Measurements from ENCODE around the gene CUL2.
A peak's percentile ranks its signal among the peaks of the same experiment; 100 is the strongest.

CUL2 gene

DNA sequence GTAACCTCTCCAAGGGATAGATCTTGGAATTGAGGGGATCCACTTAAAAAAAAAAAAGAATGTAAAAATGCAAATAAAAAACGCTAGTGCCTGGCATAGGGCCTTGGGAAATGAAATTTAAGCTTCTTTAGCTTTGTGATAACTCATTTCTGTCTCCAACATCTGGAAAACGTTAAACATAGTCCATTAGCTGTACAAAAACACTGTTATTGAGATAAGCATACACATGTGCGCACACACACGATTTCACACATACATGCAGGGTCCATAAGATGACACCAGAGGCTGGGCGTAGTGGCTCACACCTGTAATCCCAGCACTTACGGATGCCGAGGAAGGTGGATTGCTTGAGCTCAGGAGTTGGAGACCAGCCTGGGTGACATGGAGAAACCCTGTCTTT lies 13.7 kb upstream of the CUL2 start (continued):
- TF ChIP-seq ZSCAN5A (tag by site-specific recombination; IDR thresholded peaks at IDR 0.05) (no peak), ZNF514 (tag by site-specific recombination; IDR thresholded peaks at IDR 0.05) (no peak), ZNF621 (tag by site-specific recombination; IDR thresholded peaks at IDR 0.05) (no peak), PRDM10 (tag by site-specific recombination; IDR thresholded peaks at IDR 0.05) (no peak), SP2 (tag by site-specific recombination; IDR thresholded peaks at IDR 0.05) (no peak), ZNF114 (tag by site-specific recombination; IDR thresholded peaks at IDR 0.05) (no peak), ZNF174 (tag by site-specific recombination; IDR thresholded peaks at IDR 0.05) (no peak), SP3 (tag by site-specific recombination; IDR thresholded peaks at IDR 0.05) (no peak), ZNF132 (tag by site-specific recombination; IDR thresholded peaks at IDR 0.05; ENCODE audit: borderline replicate concordance) (no peak)

DNA sequence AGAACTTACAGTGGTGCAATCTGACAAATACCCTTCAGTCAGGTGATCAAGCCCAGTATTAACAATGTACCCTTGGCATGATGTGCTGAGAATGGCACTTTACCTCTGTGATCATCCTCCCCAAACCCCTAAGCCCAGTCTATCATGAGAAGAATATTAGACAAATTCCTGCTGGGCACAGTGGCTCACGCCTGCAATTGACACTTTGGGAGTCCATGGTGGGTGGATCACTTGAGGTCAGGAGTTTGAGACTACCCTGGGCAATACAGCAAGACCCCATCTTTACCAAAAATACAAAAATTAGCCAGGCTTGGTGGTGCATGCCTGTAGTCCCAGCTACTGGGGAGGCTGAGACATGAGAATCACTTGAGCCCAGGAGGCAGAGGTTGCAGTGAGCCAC lies 7.4 kb upstream of the CUL2 start:
- H3K9me3 ChIP-seq (ENCODE audit: control insufficient read depth, insufficient read depth, low read depth, low read length) = no peaks in the 10 kb centered on the region
- no peak overlapping the region for H3K27ac ChIP-seq (ENCODE audit: extremely low read depth, low read depth, low read length)
- no peaks in the 10 kb centered on the region for H3K36me3 ChIP-seq (ENCODE audit: control insufficient read depth in 2 of 2, insufficient read depth in 1 of 2, low read length in 2 of 2)
- TF ChIP-seq ZNF248 (tag by site-specific recombination; IDR thresholded peaks at IDR 0.05) (no peak), ZNF121 (tag by site-specific recombination; IDR thresholded peaks at IDR 0.05) (peak; percentile 53; the same call in 1 of the 2 replicates), ZNF629 (tag by site-specific recombination; IDR thresholded peaks at IDR 0.05) (no peak), ZNF114 (tag by site-specific recombination; IDR thresholded peaks at IDR 0.05) (no peak)
- H3K4me3 ChIP-seq (ENCODE audit: low read depth, low read length) = no peak overlapping the region
- ChIA-PET CTCF (interaction anchor here (1.1 kb wide), 1 partner anchor 11 kb away, joined by 3 read pairs; no protein-coding TSS in a partner anchor), POLR2A (no interaction called here)
- H3K4me1 ChIP-seq (ENCODE audit: control insufficient read depth, insufficient read depth, low read length) = no peaks in the 10 kb centered on the region

DNA sequence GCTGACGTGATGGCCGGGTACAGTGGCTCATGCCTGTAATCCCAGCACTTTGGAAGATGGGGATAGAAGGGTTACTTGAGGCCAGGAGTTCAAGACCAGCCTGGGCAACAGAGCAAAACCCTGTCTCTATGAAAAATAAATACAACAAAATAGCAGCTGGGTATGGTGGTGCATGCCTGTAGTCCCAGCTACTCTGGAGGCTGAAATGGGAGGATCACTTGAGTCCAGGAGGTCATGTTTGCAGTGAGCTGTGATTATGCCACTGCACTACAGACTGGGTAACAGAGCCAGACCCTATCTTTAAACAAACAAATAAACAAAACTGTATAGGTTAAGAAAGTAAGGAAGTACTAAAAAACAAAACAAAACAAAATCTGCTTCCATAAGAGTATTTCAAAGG lies 6.2 kb upstream of the CUL2 start:
- Histone ChIP-seq H3K9me3 (ENCODE audit: control insufficient read depth, insufficient read depth, low read depth, low read length) (no peaks in the 10 kb centered on the region), H3K4me3 (ENCODE audit: low read depth, low read length) (no peak overlapping the region), H3K36me3 (ENCODE audit: control insufficient read depth in 2 of 2, insufficient read depth in 1 of 2, low read length in 2 of 2) (no peaks in the 10 kb centered on the region), H3K4me1 (ENCODE audit: control insufficient read depth, insufficient read depth, low read length) (no peaks in the 10 kb centered on the region), H3K27ac (ENCODE audit: extremely low read depth, low read depth, low read length) (no peak overlapping the region)
- CTCF ChIA-PET = interaction anchor here (1.3 kb wide), 1 partner anchor 102 kb away, joined by 6 read pairs; no protein-coding TSS in a partner anchor
- POLR2A ChIA-PET = no interaction called here
- TF ChIP-seq ZNF366 (tag by site-specific recombination; conservative IDR thresholded peaks at IDR 0.05) (no peak), ZNF433 (tag by site-specific recombination; IDR thresholded peaks at IDR 0.05; ENCODE audit: low read depth) (no peak), HOXD13 (CRISPR knock-in tag; IDR thresholded peaks at IDR 0.05; ENCODE audit: borderline replicate concordance) (no peak), SETDB1 (IDR thresholded peaks at IDR 0.05; ENCODE audit: insufficient read length, low read length) (no peak), ZFP41 (tag by site-specific recombination; IDR thresholded peaks at IDR 0.05; ENCODE audit: borderline replicate concordance) (no peak), ZNF302 (tag by site-specific recombination; IDR thresholded peaks at IDR 0.05; ENCODE audit: low read depth) (no peak), ZNF132 (tag by site-specific recombination; IDR thresholded peaks at IDR 0.05; ENCODE audit: borderline replicate concordance) (no peak), ZNF211 (tag by site-specific recombination; IDR thresholded peaks at IDR 0.05; ENCODE audit: low read depth) (no peak), EGR2 (tag by site-specific recombination; IDR thresholded peaks at IDR 0.05; ENCODE audit: low read depth) (no peak), ZNF19 (tag by site-specific recombination; IDR thresholded peaks at IDR 0.05; ENCODE audit: low read depth) (no peak), GLI2 (tag by site-specific recombination; IDR thresholded peaks at IDR 0.05; ENCODE audit: borderline replicate concordance, low read depth) (no peak), ZNF777 (tag by site-specific recombination; IDR thresholded peaks at IDR 0.05; ENCODE audit: borderline replicate concordance) (no peak)
- TF ChIP-seq, protein P1, sequence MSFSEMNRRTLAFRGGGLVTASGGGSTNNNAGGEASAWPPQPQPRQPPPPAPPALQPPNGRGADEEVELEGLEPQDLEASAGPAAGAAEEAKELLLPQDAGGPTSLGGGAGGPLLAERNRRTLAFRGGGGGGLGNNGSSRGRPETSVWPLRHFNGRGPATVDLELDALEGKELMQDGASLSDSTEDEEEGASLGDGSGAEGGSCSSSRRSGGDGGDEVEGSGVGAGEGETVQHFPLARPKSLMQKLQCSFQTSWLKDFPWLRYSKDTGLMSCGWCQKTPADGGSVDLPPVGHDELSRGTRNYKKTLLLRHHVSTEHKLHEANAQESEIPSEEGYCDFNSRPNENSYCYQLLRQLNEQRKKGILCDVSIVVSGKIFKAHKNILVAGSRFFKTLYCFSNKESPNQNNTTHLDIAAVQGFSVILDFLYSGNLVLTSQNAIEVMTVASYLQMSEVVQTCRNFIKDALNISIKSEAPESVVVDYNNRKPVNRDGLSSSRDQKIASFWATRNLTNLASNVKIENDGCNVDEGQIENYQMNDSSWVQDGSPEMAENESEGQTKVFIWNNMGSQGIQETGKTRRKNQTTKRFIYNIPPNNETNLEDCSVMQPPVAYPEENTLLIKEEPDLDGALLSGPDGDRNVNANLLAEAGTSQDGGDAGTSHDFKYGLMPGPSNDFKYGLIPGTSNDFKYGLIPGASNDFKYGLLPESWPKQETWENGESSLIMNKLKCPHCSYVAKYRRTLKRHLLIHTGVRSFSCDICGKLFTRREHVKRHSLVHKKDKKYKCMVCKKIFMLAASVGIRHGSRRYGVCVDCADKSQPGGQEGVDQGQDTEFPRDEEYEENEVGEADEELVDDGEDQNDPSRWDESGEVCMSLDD (tag by site-specific recombination; IDR thresholded peaks at IDR 0.05) = no peak
- TF ChIP-seq, protein P2, sequence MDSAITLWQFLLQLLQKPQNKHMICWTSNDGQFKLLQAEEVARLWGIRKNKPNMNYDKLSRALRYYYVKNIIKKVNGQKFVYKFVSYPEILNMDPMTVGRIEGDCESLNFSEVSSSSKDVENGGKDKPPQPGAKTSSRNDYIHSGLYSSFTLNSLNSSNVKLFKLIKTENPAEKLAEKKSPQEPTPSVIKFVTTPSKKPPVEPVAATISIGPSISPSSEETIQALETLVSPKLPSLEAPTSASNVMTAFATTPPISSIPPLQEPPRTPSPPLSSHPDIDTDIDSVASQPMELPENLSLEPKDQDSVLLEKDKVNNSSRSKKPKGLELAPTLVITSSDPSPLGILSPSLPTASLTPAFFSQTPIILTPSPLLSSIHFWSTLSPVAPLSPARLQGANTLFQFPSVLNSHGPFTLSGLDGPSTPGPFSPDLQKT (IDR thresholded peaks at IDR 0.05; ENCODE audit: borderline replicate concordance, low read depth, low read length) = no peak

Data from HEK293 (cell line).